ENCODE data around the gene CASP5.
A peak's percentile ranks its signal among the peaks of the same experiment; 100 is the strongest.

Gene CASP5

DNA sequence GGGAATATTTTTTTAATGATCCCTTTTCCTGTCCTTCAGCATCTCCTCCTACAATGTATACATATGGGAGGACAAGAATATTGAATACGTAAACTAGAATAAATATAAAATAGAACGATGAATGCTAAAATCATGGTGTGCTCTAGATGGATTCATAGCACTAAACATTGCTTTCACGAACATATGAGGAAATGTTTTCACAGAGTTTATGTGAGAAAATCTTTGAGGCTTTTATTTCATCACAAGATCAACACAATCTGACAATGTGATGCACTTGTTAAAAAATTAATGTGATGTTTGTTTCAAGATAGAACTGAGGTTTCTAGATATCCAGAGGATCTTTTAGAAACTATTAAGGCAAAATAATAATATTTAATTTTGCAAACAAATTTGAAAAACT is 19.2 kb upstream of the CASP5 start:
- H3K4me3 ChIP-seq (ENCODE audit: low read depth, low read length), result peak overlapping the region; percentile 62
- TF ChIP-seq, protein P1, sequence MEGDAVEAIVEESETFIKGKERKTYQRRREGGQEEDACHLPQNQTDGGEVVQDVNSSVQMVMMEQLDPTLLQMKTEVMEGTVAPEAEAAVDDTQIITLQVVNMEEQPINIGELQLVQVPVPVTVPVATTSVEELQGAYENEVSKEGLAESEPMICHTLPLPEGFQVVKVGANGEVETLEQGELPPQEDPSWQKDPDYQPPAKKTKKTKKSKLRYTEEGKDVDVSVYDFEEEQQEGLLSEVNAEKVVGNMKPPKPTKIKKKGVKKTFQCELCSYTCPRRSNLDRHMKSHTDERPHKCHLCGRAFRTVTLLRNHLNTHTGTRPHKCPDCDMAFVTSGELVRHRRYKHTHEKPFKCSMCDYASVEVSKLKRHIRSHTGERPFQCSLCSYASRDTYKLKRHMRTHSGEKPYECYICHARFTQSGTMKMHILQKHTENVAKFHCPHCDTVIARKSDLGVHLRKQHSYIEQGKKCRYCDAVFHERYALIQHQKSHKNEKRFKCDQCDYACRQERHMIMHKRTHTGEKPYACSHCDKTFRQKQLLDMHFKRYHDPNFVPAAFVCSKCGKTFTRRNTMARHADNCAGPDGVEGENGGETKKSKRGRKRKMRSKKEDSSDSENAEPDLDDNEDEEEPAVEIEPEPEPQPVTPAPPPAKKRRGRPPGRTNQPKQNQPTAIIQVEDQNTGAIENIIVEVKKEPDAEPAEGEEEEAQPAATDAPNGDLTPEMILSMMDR (IDR thresholded peaks at IDR 0.05; ENCODE audit: low read depth, low read length), result no peak

DNA sequence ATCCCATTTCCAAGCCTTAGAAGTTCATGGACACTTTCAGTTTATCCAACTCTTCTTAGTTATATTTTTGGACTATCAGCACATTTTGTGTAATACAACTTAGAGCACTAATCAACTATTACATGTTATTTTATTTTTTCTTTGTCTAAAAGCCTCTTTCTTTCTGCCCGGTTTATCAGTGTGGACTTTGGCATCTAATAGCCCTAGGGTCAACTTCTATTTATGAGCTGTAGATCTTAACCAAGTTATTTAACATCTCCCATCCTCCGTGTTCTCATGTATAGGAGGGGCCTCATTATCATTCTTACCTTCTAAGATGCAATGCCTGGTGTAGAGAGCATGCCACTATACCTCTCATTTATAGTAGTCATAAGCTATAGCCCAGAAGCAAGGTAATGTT is 17.7 kb upstream of the CASP5 start:
- H3K4me3 ChIP-seq (ENCODE audit: low read depth, low read length), result no peak overlapping the region
- TF ChIP-seq, protein P1 (IDR thresholded peaks at IDR 0.05; ENCODE audit: low read depth, low read length), result no peak

DNA sequence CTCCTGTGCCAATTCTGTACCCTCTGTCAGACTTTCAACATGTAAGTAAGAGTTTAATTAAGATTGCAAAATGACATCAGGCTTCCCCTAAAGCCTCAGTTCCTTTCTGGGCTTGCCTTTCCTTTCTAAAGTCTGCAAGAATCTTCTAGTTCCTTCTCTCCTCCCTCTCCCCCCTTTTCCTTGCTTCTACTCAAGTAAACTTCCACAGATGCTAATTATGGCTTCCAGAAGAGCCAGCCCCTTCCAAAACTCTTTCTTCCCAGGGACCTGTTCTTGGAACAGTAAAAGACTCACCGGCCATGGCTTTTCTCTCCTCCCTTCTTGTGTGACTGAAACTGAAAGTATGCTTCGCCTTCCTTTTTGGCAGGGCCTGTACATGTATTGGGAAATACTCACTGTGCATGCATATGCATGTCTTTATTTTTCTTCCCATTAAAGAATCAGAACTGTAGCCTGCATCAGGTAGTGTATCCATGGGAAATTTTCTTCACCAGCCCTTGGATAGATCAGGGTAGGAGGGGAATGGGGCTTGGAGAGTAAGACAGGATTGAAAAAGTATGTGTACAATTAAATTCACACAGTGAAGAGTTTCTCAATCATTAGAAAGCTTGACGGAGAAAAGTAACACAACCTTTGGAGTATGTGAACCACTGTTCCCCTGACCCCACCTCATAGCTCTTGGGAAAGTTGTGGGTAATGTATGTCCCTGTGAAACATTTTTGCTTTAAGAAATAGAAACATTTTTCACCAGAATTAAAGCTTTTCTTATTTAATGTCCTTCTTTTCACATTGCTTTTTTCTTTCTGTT is 12.0 kb upstream of the CASP5 start, which contains the start of gene CASP1:
CASP1 (minus strand) TSS at position 332 of the 808 bp plus-strand sequence; CDS start at position 301, 31 bp downstream.
- TF ChIP-seq, protein P1 (IDR thresholded peaks at IDR 0.05; ENCODE audit: low read depth, low read length), result no peak
- peak within 1 kb of the TSS; percentile 57 for H3K4me3 ChIP-seq (ENCODE audit: low read depth, low read length)

DNA sequence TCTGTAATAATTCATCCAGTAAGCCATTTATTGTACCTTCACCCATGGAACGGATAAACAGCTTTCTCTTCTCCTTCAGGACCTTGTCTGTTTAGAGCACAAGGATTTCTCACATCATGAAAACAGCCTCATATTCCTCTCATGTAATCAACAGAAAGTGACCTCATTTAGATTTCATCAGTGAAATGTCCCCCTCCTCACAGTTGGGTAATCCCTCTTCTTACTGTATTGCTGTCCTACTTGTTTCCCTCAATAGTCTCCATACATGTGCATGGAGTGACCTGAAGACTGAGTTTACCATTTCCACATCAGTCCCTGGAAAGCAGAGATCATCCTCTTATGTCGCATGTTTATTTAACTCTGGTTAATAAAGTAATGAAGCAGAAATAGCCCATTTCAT is 11.4 kb upstream of the CASP5 start:
- H3K4me3 ChIP-seq (ENCODE audit: low read depth, low read length), result peak overlapping the region; percentile 57

DNA sequence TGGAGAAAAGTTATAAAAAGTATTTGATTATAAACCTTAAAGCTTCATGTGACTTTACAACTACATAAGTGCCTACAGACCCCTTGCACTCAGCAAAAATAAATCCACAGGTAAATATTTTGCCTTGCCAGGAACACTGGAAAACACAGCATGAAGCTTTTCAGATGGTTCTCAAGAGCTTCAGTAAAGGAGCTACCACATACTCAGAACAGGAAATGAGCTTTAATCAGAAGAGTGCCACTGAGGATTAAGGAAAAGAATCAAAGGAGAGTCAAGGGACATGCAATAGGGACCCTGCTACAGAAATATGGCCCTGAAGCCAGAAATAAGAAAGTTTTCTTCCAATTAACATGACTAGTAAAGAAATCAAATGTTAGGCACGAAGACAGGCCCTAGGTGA is 10.8 kb upstream of the CASP5 start:
- TF ChIP-seq, protein P1 (IDR thresholded peaks at IDR 0.05; ENCODE audit: low read depth, low read length), result no peak
- H3K4me3 ChIP-seq (ENCODE audit: low read depth, low read length), result peak overlapping the region; percentile 57

DNA sequence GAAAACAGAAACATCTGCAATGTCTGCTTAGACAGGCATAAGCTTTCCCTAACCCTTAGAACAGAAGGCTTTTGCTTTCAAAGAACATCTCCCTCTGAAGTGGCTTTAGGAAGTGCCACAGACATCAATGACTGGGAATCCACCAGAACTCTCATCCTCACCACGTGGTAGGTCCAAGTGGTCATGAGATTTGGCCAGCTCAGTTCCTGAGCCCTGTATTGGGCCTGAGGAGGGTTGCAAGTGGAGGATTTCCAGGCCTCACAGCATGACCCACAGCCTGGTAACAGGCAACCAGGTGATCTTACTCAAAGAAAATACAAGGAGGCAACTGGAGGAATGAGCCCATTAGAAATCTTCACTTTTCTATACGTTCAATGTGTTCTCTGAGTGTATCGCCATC is 10.4 kb upstream of the CASP5 start:
- TF ChIP-seq, protein P1 (IDR thresholded peaks at IDR 0.05; ENCODE audit: low read depth, low read length), result no peak
- H3K4me3 ChIP-seq (ENCODE audit: low read depth, low read length), result peak overlapping the region; percentile 5

DNA sequence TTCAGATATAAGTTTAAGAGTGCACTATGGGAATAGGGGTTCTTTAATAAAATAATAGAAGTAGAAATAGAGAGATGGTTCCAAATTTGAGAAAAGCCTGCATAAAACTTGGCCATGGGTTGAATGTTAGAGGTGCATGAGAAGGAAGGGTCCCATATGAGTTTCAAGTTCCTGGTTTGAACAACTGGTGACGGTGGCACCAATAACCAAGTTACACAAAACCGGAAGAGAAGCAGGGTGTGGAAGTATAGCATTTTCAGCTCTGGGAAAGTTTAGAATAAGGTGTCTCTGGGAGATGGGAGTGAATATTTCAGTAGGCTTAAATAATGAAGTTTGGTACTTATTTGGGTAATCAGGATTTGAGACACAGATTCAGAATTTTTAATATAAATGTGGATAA is 9.5 kb upstream of the CASP5 start:
- TF ChIP-seq, protein P1 (IDR thresholded peaks at IDR 0.05; ENCODE audit: low read depth, low read length), result no peak

More for the DNA sequence above, 9.5 kb upstream of the CASP5 start:
- H3K4me3 ChIP-seq (ENCODE audit: low read depth, low read length), result no peak overlapping the region
